ENCODE results near the gene PEX5L.

PEX5L gene

DNA sequence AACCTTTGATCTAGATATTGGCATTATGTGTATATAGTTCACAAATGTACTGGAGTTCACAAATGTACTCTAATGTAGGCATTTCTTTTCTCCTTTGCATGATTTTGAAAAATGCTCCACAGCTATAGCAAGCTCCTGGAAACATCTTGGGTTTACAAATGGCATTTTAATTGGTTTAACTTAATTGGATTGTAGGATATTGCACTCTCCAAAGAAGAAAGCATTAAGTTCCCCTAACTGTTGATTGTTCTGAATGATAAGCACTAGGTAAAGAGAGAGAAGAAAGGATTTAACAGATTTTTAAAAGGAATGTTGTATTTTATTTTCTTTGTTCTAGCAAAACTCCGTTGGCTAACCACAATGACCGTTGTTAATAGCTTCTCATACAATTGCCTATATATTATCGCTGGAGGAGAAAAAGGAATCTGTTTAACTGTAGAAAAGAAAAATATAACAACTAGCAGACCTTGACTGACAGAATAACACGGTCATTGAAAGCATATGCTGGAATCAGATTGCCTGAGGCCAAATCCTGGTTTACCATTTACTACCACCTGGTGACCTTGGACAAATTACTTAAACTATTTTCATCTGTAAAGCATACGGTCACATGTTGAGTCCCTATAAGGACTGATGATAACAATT, 170.8 kb downstream of the PEX5L start:
- DNase-seq = no peak
- in situ Hi-C loops (cut with MboI; ENCODE audit: low pct_unique_long_range_greater_than_20kb, low sequenced_read_pairs) = no loop called here

DNA sequence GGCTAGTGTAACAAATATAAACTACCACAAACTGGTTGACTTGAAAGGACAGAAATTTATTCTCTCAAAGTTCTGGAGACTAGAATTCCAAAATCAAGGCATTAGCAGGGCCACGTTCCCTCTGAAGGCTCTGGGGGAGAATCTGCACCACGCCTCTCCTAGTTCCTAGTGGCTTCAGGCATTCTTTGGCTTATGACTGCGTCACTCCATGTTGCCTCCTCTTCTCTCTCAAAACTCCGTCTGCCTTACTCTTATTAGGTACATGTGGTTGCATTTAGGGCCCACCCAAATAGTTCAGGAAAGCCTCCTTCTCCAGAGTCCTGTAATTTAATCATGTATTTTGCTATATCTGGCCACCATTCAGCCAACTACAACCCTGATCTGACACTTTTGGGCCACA, 174.8 kb downstream of the PEX5L start:
- in situ Hi-C loops (cut with MboI; ENCODE audit: low pct_unique_long_range_greater_than_20kb, low sequenced_read_pairs) = no loop called here
- no peak for DNase-seq

DNA sequence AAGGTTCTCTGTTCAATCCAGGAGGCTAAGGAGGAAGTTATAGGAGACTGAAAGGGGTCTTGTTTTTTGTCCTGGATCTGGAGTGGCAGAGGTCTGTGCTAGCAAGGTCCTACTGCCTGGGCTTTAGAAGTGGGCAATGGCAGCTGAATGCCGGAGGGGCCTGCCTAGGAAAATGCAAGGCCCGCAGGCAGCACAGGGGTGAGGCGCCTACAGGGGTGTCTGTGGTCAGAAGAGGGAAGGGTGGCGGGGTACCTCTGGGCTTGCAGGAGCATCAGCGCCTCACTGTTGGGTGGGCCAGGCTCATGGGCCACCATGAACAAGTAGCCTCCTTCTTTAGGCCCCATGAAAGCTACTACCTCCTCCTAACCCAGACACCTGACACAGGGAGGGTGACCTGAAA, 175.4 kb downstream of the PEX5L start:
- in situ Hi-C loops (cut with MboI; ENCODE audit: low pct_unique_long_range_greater_than_20kb, low sequenced_read_pairs) = no loop called here
- DNase-seq = no peak

DNA sequence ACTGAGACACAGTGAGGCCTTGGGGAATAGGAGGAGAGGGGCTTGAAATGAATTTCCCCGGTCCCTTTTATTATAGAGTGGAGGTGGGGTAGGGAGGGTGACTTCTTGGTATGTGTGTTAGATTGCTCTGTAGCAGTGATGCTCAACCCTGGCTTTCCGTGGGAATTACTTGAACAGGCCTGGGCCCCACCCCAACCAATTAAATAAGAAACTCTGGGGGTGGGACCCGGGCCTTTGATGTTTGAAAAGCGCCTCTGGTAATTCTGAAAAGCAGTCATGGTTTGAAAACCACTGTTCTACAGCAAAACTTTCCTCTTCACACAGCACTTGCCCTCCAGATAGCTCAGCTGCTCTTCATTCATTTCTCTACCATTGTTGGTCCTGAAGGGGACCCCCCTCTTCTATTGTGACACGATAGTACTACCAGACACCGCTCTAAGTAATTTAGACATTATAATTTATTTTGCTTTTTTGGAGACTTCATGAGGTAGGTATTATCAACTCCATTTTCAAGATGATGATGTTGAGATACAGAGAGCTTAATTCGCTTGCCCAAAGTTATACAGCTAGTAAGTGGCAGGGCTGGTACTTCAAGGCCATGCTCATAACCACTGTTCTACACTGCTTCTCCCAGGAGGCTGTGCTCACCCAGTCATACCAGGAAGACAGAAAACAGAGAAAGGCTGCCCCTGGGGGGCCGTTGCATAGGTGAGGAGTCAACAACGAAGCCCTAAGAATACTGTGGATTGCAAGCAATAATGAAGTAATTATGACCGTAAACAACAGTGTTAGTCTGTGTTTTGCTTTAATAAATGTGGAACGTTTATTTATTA, 176.2 kb downstream of the PEX5L start:
- in situ Hi-C loops (cut with MboI; ENCODE audit: low pct_unique_long_range_greater_than_20kb, low sequenced_read_pairs) = no loop called here
- no peak for DNase-seq

DNA sequence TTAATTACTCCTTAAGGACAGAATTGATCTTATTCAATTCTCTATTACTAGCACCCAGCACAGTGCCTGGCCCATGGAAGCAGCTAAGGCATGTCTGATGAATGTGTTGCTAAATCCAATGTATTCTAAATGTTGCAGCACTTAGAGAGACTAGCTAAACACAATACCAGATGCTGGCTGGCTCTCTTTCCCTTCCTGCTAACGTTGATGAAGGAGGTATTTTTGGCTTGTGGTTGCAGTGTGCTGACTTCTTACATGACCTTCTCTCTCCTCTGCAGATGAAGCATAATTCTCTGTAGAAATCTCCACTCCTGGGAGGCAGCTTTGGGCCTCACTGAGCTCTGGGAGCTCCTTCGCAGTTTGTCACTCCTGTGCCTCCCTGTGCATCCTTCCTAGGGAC, 183.6 kb downstream of the PEX5L start:
- DNase-seq = no peak
- in situ Hi-C loops (cut with MboI; ENCODE audit: low pct_unique_long_range_greater_than_20kb, low sequenced_read_pairs) = no loop called here

DNA sequence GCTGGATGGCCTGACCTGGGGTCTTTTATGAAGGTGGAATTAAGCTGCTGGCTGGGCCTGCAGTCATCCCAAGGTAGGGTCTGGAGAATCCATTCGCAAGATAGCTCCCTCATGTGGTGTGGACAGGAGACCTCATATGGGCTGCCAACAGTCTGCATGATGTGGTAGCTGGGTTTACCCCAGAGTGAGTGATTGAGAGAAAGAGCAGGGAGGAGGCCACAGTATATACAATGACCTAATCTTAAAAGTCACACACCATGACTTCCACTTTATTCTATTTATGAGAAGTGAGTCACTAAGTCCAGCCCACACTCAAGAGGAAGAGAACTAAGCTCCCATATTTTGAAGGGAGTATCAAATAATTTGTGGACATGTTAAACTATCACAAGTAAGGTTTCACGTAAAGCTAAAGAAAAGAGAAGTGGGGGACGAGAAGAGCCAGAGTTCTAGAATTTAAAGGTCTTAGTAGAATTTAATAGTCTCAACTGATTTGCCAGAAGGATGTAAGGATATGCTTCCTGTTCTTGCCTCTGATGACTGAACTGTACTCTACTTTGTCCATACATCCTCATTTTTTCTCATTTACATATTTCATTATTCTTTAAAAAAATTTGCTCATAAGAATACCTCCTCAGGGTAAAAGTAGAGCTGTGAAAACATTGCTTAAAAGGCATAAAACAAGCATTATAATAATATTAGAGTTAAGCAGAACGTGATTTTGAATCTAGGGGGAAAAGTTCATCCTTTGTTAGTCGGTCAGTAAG, 184.4 kb downstream of the PEX5L start:
- peak; percentile 26 for DNase-seq
- in situ Hi-C loops (cut with MboI; ENCODE audit: low pct_unique_long_range_greater_than_20kb, low sequenced_read_pairs) = no loop called here

DNA sequence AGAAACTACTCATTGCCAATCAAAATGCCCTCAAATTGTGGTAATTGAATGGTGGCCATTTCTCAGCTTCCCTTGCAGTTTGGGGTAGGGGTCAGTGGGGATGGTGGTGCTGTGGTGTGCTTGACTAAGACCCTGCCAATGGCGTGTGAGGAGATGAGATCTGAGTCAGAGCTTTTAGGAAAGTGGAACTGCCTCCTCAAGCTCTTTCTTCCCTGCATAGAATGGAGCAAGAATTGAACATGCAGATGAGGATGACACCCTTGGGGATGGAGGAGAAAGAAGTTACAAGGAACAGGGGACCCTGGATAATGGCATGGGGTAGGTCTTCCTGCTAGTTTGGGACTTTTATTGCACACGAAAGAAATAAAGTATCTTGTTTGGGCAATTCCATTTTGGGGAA, 188.0 kb downstream of the PEX5L start:
- in situ Hi-C loops (cut with MboI; ENCODE audit: low pct_unique_long_range_greater_than_20kb, low sequenced_read_pairs) = no loop called here
- DNase-seq = no peak

DNA sequence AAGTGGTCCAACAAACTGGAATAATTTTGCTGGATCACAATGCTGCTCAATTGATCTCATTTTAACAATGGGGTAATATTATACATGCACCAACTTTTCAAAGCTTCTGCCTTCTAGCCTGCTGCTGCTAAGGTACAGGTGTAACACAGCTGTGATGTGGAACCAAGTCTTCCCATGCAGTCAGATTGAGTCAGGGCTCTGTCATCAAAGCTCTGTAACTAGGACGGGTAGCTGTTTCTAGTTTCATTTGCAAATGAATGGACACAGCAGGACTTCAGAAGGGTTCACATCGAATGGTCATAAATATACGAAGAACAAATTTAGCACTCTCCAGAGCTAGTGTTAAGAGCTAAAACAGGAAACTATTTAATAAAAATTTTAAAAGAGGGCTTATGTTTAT, 194.7 kb downstream of the PEX5L start:
- DNase-seq = no peak
- in situ Hi-C loops (cut with MboI; ENCODE audit: low pct_unique_long_range_greater_than_20kb, low sequenced_read_pairs) = no loop called here

DNA sequence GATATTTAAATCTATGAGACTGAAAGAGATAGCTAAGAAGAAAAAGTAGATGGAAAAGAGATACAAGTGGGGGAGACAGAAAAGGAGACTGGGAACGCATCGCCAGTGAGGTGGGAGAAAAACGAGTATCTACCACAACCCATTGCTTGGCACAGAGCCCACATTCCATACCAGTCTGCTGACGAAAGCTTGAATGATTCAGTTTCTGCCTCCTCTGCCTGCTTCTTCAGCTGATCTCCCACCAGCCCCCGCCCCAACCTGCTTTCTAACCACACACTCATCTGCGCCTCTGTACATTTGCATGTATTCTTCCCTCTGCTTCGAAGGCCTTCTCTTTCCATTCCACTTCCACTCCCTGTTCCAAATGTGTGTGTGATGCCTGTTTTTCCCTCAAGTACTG, 195.8 kb downstream of the PEX5L start:
- in situ Hi-C loops (cut with MboI; ENCODE audit: low pct_unique_long_range_greater_than_20kb, low sequenced_read_pairs) = no loop called here
- no peak for DNase-seq

DNA sequence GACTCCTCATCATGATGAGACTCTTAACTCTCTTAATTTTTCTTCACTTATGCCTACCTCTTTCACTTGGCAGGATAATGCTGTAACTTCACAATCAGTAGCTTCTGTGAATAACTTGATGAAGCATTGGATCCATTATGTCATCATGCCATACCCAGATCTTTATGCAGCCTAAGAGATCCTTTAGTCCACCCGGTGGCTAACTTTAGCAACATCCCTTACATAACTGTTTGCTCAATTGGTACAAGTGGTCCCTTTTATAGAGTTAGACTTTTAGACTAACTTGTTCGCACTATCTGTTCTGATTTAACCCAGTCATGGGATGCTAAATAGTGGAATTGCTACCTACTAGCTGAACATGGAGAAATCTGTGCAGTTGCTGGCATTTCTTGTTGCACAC, 199.4 kb downstream of the PEX5L start:
- in situ Hi-C loops (cut with MboI; ENCODE audit: low pct_unique_long_range_greater_than_20kb, low sequenced_read_pairs) = no loop called here

DNA sequence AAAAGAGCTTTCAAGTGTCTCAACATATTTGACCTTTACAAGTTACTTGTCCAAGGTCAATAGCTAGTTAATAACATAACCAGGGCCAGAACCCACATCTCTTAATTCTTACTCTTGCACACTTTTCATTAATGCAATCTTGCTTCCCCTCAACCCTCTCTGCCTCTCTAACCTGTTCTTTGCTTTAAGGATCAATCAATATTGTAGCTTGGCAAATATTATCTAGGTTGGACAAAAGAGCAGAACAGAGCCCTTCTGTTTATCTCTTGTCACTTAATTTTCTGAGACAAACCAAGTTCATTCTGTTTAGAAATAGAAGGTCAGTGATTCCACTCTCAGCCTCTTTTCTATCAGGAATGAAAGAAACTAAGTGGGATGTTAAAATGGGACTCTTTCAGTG, 203.4 kb downstream of the PEX5L start:
- no peak for DNase-seq
- in situ Hi-C loops (cut with MboI; ENCODE audit: low pct_unique_long_range_greater_than_20kb, low sequenced_read_pairs) = no loop called here

More for the DNA sequence above, 199.4 kb downstream of the PEX5L start:
- no peak for DNase-seq

DNA sequence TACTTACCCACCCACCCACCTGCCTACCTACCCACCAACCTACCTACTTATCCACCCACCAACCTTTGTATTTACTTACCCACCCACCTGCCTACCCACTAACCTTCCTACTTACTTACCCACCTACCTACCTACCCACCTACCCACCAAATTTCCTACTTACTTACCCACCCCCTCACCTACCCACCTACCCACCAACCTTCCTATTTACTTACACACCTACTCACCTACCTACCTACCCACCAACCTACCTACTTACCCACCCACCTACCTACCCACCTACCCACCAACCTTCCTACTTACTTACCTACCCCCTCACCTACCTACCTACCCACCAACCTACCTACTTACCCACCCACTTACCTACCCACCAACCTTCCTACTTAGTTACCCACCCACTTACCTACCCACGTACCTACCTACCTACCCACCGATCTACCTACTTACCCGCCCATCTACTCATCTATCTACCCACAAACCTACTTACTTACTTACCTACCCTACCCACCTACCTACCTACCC, 204.3 kb downstream of the PEX5L start:
- in situ Hi-C loops (cut with MboI; ENCODE audit: low pct_unique_long_range_greater_than_20kb, low sequenced_read_pairs) = no loop called here

DNA sequence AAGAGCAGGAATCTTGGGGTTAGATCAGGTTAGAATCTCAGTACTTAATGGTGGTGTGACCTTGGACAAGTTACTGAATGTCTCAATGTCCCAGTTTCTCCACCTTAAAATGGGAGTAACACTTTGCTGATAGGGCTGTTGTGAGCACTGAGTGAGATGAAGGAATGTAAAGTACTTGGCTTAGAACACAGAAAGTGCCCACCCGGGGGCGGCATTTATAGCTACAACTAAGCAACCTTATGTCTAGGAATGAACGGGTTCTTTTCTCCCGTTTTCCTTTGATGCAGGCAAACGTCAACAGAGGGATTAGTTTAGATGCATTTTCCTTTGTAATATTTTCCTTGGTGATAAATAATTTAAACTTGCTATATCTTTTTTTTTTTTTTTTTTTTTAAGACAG, 207.3 kb downstream of the PEX5L start:
- DNase-seq = no peak
- in situ Hi-C loops (cut with MboI; ENCODE audit: low pct_unique_long_range_greater_than_20kb, low sequenced_read_pairs) = no loop called here

More for the DNA sequence above, 204.3 kb downstream of the PEX5L start:
- DNase-seq = no peak

DNA sequence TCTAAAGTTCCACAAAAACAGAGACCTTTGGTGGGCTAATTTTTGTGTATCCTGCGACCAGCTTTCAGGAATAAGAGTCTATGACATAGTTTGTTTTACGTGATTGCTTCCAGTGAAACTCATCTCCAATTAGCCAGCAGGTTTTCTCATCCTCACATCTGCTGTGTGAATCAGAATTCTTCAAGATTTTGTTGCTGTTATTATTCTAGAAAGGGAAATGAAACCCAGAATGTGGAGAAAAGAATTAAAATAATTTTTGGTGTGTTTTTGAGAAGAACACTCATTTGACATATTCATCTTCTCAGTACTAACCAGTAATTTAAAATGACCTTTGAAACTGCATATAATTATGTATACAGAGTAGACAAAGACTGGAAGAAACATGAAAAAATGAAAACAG, 208.0 kb downstream of the PEX5L start:
- in situ Hi-C loops (cut with MboI; ENCODE audit: low pct_unique_long_range_greater_than_20kb, low sequenced_read_pairs) = no loop called here
- DNase-seq = no peak

DNA sequence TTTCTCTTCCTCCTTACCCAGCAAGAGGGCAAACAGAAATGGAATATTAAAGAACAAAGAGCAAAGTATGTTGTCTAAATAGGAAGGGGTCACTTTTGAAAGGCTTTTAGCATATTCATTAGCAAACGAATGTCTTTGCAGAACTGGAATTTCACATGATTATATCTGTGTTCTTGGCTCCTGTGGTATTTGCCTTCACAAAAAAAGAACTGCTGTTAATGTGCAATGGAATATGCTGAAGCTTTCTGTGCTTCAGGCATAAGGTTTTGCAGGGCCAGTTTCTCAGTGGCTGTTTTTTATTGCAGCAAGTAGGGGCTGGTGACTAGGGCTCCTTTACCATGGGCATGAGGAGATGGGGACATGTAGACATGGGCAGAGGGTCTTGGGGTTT, 210.5 kb downstream of the PEX5L start:
- DNase-seq = no peak
- in situ Hi-C loops (cut with MboI; ENCODE audit: low pct_unique_long_range_greater_than_20kb, low sequenced_read_pairs) = no loop called here

DNA sequence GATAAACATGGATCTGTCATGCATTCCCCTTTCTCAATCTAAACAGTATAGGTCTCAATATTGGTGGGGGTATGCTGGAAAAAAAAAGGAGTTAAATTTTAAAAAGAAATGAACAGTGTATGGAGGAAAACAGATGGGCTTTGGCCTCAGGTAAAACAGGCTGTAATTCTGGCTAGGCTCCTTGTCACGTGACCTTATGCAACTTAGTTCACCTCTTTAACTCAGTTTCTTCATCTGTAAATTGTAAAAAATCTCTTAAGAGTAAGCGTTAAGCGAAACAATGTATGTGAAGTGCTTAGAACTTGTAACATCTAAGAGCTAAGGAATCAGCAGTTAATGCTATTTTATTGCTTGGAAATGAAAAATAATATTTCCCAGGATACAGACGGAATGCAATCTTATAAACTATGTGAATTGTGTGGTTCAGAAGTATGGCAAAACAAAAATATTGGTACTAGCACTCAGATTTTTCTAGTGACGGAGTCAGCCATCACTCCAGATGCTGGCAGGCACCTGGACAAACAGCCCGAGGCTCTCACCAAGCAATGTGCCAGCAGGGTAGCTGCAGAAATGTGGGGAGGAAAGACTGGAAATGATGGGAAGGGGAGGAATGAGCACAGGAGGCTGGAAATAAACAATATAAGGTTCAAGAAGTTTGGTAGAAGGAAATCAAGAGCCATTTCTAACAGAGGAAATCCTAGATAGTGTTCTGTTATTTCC, 211.1 kb downstream of the PEX5L start:
- no peak for DNase-seq
- in situ Hi-C loops (cut with MboI; ENCODE audit: low pct_unique_long_range_greater_than_20kb, low sequenced_read_pairs) = no loop called here

DNA sequence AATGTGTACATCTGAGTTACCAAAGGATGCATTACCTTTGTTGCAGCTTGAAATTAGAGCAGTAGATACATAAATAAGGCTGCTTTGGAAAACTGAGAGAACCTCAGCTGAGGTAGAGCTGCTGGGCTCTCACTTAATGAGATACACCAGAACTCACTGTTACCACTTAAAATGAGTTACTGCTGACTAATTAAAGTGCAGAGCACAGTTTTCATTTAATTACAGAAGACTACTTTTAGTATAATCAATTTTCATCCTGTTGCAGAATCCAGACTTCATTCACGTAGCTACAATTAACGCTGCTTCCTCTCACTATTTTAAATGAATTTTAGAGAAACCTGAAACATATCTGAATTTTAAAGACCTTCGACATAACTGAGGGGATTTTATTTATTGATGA, 214.4 kb downstream of the PEX5L start:
- in situ Hi-C loops (cut with MboI; ENCODE audit: low pct_unique_long_range_greater_than_20kb, low sequenced_read_pairs) = no loop called here
- no peak for DNase-seq

DNA sequence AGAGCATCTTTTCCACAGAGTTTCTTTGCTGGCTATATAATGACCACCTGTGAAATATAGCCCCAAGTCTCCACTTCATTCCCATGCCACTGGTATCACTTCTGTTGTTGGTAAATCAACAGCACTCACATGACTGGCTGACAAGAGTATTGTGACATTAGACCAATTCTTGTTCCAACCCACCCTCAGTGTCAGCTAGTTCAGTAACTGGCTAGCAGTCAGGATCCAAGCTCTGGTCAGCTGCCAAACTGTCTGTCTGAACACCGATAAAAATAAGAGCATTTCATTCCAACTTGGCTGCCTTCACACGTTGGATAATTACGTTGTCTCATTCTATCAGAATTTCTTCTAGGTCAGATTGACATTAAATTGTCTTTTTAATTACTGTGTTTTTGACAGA, 217.4 kb downstream of the PEX5L start:
- in situ Hi-C loops (cut with MboI; ENCODE audit: low pct_unique_long_range_greater_than_20kb, low sequenced_read_pairs) = no loop called here
- no peak for DNase-seq

DNA sequence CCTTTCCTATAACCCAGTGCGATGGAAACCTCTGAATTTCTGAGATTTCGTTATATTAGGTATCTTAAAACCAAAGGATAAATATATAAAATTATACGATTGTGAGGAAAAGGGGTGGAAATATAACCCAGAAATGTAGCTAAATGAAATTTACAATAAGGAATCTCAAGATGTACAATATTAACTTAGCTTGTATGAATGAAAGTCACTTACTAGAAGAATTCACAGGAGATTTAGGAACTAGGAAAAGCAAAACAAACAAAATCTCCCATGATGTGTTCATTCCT, 224.7 kb downstream of the PEX5L start:
- DNase-seq = no peak
- in situ Hi-C loops (cut with MboI; ENCODE audit: low pct_unique_long_range_greater_than_20kb, low sequenced_read_pairs) = no loop called here
